HG03571 (cell line): Measurements from ENCODE around the gene MLLT3.
"Not testable (repeated sequence)": the region's sequence is repeated elsewhere in the genome, so short reads cannot be mapped to it uniquely, and the experiment has no call there.

ENCODE experiments used
- ATAC-seq: cut with Tn5 transposase; IDR thresholded peaks from one replicate; pipeline ENCODE4 v1.9.1; 2021; ENCODE audit not compliant: unreplicated experiment

The MLLT3 gene

GRCh38 chr9:20622330-20623020 is at the start of gene MLLT3:
Gene MLLT3 (minus strand): TSS chr9:20622499.
- peak; percentile 76 for ATAC-seq

- ATAC-seq, result no peak
These were observed 49.3 kb upstream of the MLLT3 start for GRCh38 chr9:20671635-20672034.

DNA sequence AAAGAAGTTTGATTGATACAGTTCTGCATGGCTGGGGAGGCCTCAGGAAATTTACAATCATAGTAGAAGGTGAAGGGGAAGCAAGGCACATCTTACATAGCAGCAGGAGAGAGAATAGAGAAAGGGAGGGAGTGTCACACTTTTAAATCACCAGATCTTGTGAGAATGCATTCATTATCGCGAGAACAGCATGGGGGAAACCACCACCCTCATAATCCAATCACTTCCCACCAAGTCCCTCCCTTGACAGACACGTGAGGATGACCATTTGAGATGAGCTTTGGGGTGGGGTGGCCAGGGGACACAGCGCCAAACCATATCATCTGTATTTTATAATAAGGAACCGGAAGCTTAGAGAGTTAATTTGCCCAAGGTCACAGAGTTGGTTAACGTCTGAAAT is 48.1 kb upstream of the MLLT3 start:
- no peak for ATAC-seq

DNA sequence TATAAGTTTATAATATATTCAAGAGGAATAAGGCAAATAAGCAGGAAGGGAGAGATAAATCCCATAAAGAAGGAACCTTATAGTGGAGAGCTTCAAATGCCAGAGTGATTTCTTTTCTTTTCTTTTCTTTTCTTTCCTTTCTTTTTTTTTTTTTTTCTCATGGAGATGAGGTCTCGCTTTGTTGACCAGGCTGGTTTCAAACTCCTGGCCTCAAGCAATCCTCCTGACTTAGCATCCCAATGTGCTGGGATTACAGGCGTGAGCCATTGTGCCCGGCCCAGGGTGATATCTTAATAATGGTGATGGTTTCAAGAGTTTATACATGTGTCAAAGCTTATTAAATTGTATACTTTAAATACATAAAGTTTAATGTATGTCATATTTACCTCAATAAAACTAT is 42.2 kb upstream of the MLLT3 start:
- ATAC-seq, result no peak

GRCh38 chr9:20663133-20663532 is 40.8 kb upstream of the MLLT3 start:
- ATAC-seq, result no peak

DNA sequence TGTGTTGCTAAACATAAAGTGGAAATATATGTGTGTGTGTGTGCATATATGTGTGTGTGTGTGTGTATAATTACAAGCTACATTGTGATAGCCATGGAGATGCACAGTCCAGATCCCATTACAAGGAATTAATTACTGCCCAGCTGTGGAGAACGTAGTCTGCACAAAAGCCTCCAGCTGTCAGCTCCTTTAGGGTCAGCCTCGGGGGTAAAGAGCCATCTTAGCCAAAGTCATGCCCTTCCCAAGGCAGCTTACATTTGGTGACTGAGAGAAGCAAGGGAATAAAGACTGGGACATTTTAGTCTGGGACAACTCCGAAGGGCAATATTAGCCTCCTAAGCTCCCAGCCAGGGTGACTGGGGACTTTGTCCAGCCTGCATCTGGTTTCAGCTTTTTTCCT is 39.9 kb upstream of the MLLT3 start:
- no peak for ATAC-seq

DNA sequence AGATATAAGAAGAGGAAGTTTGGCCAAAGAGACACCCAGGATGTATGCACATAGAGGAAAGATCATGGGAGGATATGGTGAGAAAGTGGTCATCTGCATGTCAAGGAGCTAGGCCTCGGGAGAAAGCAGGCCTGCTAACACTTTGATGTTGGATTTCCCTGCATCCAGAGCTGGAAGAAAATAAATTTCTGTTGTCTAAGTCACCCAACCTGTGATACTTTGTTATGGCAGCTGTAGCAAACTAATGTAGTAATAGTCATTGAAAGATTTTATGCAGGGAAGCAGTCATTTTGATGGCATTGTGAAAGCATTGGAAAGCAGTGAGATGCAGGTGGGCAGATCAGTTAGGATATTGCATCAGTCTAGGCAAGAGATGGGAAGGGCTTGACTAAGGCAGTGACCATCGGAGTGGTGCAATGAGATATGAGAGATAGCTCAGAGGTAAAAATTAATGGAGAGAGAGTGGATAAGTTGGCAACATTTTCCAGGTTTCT is 37.2 kb upstream of the MLLT3 start:
- ATAC-seq, result no peak

GRCh38 chr9:20658677-20659473 is 36.6 kb upstream of the MLLT3 start:
- no peak for ATAC-seq

GRCh38 chr9:20658246-20658667 is 36.0 kb upstream of the MLLT3 start:
- not testable (repeated sequence) for ATAC-seq

- ATAC-seq, result no peak
These were observed 29.6 kb upstream of the MLLT3 start for GRCh38 chr9:20651939-20652338.

GRCh38 chr9:20650750-20651299 is 28.5 kb upstream of the MLLT3 start:
- ATAC-seq, result no peak

GRCh38 chr9:20650313-20650712 is 28.0 kb upstream of the MLLT3 start:
- no peak for ATAC-seq

GRCh38 chr9:20649381-20649780 is 27.1 kb upstream of the MLLT3 start:
- no peak for ATAC-seq

DNA sequence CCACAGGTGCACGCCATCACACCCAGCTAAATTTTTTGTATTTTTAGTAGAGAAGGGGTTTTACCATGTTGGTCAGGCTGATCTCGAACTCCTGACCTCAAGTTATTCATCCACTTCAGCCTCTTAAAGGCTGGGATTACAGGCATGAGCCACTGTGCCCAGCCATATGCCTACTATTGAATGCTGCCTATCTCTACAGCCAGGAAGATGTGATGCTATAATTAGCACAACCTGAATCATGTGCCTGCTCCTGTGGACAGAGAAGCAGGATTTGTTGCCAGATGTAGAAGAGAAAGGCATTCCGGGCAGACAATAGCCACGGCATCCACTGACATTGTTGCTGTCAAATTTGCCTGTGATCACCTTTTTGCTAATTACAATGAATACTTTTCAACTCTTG is 24.4 kb upstream of the MLLT3 start:
- no peak for ATAC-seq

- no peak for ATAC-seq
These were observed 21.4 kb upstream of the MLLT3 start for GRCh38 chr9:20643660-20644059.

GRCh38 chr9:20642045-20642444 is 19.7 kb upstream of the MLLT3 start:
- no peak for ATAC-seq

DNA sequence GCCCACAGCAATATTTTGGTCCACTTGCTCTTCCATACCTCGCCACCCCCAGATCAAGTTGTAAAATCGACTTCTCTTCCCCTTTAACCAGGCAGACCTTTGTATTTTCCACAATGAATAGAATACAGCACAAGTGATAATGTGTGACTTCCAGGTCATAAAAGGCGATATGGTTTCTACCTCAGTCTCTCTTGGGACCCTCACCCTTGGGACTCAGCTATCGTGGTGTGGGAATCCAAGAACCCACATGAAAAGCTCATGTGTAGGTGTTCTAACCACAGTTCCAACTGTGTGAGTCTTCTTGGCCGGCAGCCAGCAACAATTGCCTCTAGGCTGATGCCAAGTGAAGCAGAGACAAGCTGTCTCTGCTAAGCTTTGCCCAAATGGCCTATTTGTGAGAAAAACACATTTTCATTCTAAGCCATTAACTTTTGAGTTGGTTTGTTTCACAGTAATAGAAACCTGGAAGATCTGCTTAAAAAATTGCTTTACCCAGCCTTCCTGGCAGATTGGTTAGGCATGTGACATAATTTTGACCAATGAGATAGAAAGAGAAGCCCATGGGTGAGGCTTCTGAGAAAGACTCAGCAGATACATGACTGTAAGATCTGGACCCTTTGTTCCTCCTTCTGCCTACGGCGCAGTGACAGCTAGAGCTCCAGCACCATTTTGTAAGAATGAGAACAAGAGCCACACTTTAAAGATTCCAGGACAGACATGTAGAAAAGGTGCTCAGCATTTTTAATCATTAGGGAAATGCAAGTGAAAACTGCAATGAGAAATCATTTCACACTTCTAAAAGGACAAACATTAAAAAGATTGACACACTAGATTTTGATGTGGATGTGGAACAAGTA is 18.3 kb upstream of the MLLT3 start:
- peak; percentile 90 for ATAC-seq

GRCh38 chr9:20636888-20637440 is 14.7 kb upstream of the MLLT3 start:
- no peak for ATAC-seq

GRCh38 chr9:20634895-20635294 is 12.6 kb upstream of the MLLT3 start:
- ATAC-seq, result no peak

DNA sequence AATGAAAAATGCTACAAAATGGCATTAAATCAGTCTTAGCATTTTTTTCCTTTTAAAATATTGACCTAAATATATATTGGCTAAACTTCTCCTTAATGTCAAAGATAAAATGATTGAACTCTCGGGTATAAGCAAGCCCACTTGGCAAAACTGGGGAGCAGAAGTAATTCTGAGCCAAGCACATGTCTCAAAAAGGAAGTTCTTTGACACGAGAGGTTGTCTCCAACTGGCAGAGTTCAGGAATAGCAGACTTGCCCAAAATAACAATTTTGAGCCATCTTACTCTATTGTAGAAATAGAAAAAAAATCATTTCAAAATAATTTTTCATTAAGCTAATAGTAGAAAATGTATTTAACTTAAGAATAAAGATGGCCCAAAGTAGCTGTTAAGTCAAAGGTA is 10.4 kb upstream of the MLLT3 start:
- ATAC-seq, result no peak
